Cardiac fibroblast (primary cell): ENCODE measurements around the gene SEZ6.

Experiments
- DNase-seq, 2 donors: peaks; one replicate each; pipeline versions ENCODE4 v3.0.0 to v3.0.0-alpha.2; 2010; ENCODE audit warnings: low read depth in 2 of 2
- H3K4me3 ChIP-seq, 2 donors: replicated peaks in 1 of 2; 1 replicate in 1 of 2; 2 replicates in 1 of 2; pipeline ENCODE4 v1.5.1; 2011; ENCODE audit warnings: low read depth in 2 of 2, low read length in 2 of 2, mild to moderate bottlenecking in 2 of 2, moderate library complexity in 1 of 2
- CTCF ChIP-seq: IDR thresholded peaks from one replicate; pipeline ENCODE4 v1.5.1; 2011; ENCODE audit warnings: low read depth, mild to moderate bottlenecking, low read length, inconsistent platforms

SEZ6 gene

GRCh38 chr17:29021226-29021625, 15.4 kb upstream of the SEZ6 start:
- DNase-seq: no peak
- no peak for TF ChIP-seq CTCF
- no peak overlapping the region for H3K4me3 ChIP-seq

- TF ChIP-seq CTCF: no peak
- no peak overlapping the region for H3K4me3 ChIP-seq
Measured at GRCh38 chr17:29020576-29020975, 14.7 kb upstream of the SEZ6 start.

GRCh38 chr17:29019475-29020181, 13.8 kb upstream of the SEZ6 start:
- no peak overlapping the region for H3K4me3 ChIP-seq
- TF ChIP-seq CTCF: no peak
- DNase-seq: no peak

More at GRCh38 chr17:29020576-29020975, 14.7 kb upstream of the SEZ6 start:
- DNase-seq: no peak

- no peak for TF ChIP-seq CTCF
- H3K4me3 ChIP-seq: no peak overlapping the region
- DNase-seq: no peak
Measured at GRCh38 chr17:29018788-29019474, 13.1 kb upstream of the SEZ6 start.

GRCh38 chr17:29016345-29017210, 10.7 kb upstream of the SEZ6 start:
- no peak for TF ChIP-seq CTCF
- no peak overlapping the region for H3K4me3 ChIP-seq
- DNase-seq: no peak

GRCh38 chr17:29014716-29015115, 8.9 kb upstream of the SEZ6 start:
- no peak for TF ChIP-seq CTCF
- no peak overlapping the region for H3K4me3 ChIP-seq
- no peak for DNase-seq
